K562 (cell line): ENCODE measurements around the gene FTSJ1. TPM values are rescaled to one million over a fixed set of nuclear protein-coding genes. Genes with fewer than 3 reads are reported as not detected.

Experiments used
- ADNP ChIP-seq: fragments of 200-800 bp; sonication (Bioruptor generic); IDR thresholded peaks from 2 replicates; pipeline ENCODE4 v1.6.1; 2016; ENCODE audit warnings: missing genetic modification characterization, missing compliant biosample characterization
- BCL6 ChIP-seq: fragments of 250-450 bp; sonication (Bioruptor Pico); IDR thresholded peaks from 2 replicates; pipeline ENCODE4 v1.4.0; 2020
- CEBPG ChIP-seq, 3 experiments: fragments of 200-800 bp in 1 of 3; sonication (Bioruptor generic) in 1 of 3; sonication (generic) in 1 of 3; formaldehyde crosslinking in 1 of 3; IDR thresholded peaks in 2 of 3; conservative IDR thresholded peaks in 1 of 3; 2 replicates each; pipeline versions ENCODE4 v1.6.1 to v1.8.0; 2016 to 2022; ENCODE audit warnings: missing compliant biosample characterization in 2 of 3, missing genetic modification characterization in 2 of 3, mild to moderate bottlenecking in 1 of 3, missing genetic modification reagents in 1 of 3
- CHCHD3 ChIP-seq: fragments of 250-450 bp; sonication (Bioruptor Pico); IDR thresholded peaks from 2 replicates; pipeline ENCODE4 v2.1.2; 2022; ENCODE audit warnings: mild to moderate bottlenecking
- CHD1 ChIP-seq: fragments of 200-600 bp; sonication (generic); IDR thresholded peaks from one replicate; pipeline ENCODE4 v1.6.1; 2012; ENCODE audit warnings: mild to moderate bottlenecking, moderate library complexity, low read length, inconsistent platforms
- CTBP1 ChIP-seq: fragments of 450-650 bp; IDR thresholded peaks from 2 replicates; pipeline ENCODE4 v1.6.1; 2016; ENCODE audit warnings: borderline replicate concordance
- GABPB1 ChIP-seq: sonication (generic); formaldehyde crosslinking; IDR thresholded peaks from 2 replicates; pipeline ENCODE4 v1.8.0; 2022; ENCODE audit warnings: mild to moderate bottlenecking, missing genetic modification reagents
- GATAD2A ChIP-seq: fragments of 450-650 bp; IDR thresholded peaks from 2 replicates; pipeline ENCODE4 v1.6.1; 2017
- MIER1 ChIP-seq: fragments of 450-650 bp; IDR thresholded peaks from 2 replicates; pipeline ENCODE4 v1.6.1; 2016; ENCODE audit warnings: antibody characterized with exemption, mild to moderate bottlenecking, low read depth
- MYC ChIP-seq, 2 experiments: fragments of 250-450 bp in 1 of 2; sonication (Bioruptor Pico) in 1 of 2; IDR thresholded peaks; 2 replicates each; pipeline versions ENCODE4 v1.5.1 to v1.6.1; 2012 to 2021; ENCODE audit warnings: low read depth in 2 of 2, borderline replicate concordance in 1 of 2, improper control_type of control experiment in 1 of 2, low read length in 1 of 2, mild to moderate bottlenecking in 1 of 2, moderate library complexity in 1 of 2
- NFE2L1 ChIP-seq: fragments of 450-650 bp; IDR thresholded peaks from 2 replicates; pipeline ENCODE4 v1.6.1; 2016; ENCODE audit warnings: missing genetic modification characterization, low read depth, mild to moderate bottlenecking, missing compliant biosample characterization, moderate library complexity, borderline replicate concordance
- NR2F6 ChIP-seq: fragments of 450-650 bp; formaldehyde crosslinking; IDR thresholded peaks from 2 replicates; pipeline ENCODE4 v1.4.0; 2020; ENCODE audit warnings: mild to moderate bottlenecking
- PCBP2 ChIP-seq: fragments of 200-400 bp; formaldehyde crosslinking; IDR thresholded peaks from 2 replicates; pipeline ENCODE4 v1.6.1; 2018; ENCODE audit warnings: low read length, low read depth, mild to moderate bottlenecking, moderate library complexity; ENCODE audit not compliant: poor library complexity, severe bottlenecking
- SUPT5H ChIP-seq: fragments of 450-650 bp; IDR thresholded peaks from 2 replicates; pipeline ENCODE4 v1.6.1; 2016
- TEAD1 ChIP-seq, 2 experiments: fragments of 450-650 bp in 1 of 2; sonication (generic) in 1 of 2; formaldehyde crosslinking; IDR thresholded peaks; 2 replicates each; pipeline versions ENCODE4 v1.4.0 to v1.8.0; 2020 to 2022; ENCODE audit warnings: mild to moderate bottlenecking in 2 of 2, missing genetic modification reagents in 1 of 2
- U2AF1 ChIP-seq: fragments of 200-400 bp; formaldehyde crosslinking; optimal IDR thresholded peaks from 2 replicates; pipeline ENCODE3; 2017; ENCODE audit warnings: mild to moderate bottlenecking, low read depth, low read length, moderate library complexity
- ZNF12 ChIP-seq: sonication (generic); formaldehyde crosslinking; IDR thresholded peaks from 2 replicates; pipeline ENCODE4 v1.4.0; 2020; ENCODE audit warnings: mild to moderate bottlenecking, missing genetic modification reagents
- ZNF146 ChIP-seq: IDR thresholded peaks from one replicate; pipeline ENCODE4 v1.6.1; 2018; ENCODE audit warnings: missing compliant biosample characterization; ENCODE audit not compliant: unreplicated experiment
- ZNF197 ChIP-seq: fragments of 200-800 bp; sonication (Bioruptor generic); IDR thresholded peaks from 2 replicates; pipeline ENCODE4 v1.6.1; 2016; ENCODE audit warnings: low read depth, missing genetic modification characterization, missing compliant biosample characterization
- ZNF24 ChIP-seq: fragments of 450-650 bp; IDR thresholded peaks from 2 replicates; pipeline ENCODE4 v1.6.1; 2016
- ZNF316 ChIP-seq: fragments of 450-650 bp; IDR thresholded peaks from 2 replicates; pipeline ENCODE4 v1.6.1; 2016
- ZNF507 ChIP-seq: conservative IDR thresholded peaks from 2 replicates; pipeline ENCODE4 v1.6.1; 2017; ENCODE audit warnings: missing genetic modification characterization, missing compliant biosample characterization
- ZNF561 ChIP-seq: fragments of 450-650 bp; formaldehyde crosslinking; conservative IDR thresholded peaks from 2 replicates; pipeline ENCODE4 v1.4.0; 2020; ENCODE audit warnings: mild to moderate bottlenecking, moderate library complexity
- ZNF695 ChIP-seq: fragments of 450-650 bp; formaldehyde crosslinking; IDR thresholded peaks from 2 replicates; pipeline ENCODE4 v1.4.0; 2020; ENCODE audit warnings: mild to moderate bottlenecking, moderate library complexity
- ZNF778 ChIP-seq: fragments of 450-650 bp; formaldehyde crosslinking; IDR thresholded peaks from 2 replicates; pipeline ENCODE4 v1.4.0; 2020; ENCODE audit warnings: mild to moderate bottlenecking, moderate library complexity
- ZNF830 ChIP-seq: fragments of 250-450 bp; sonication (Bioruptor Pico); IDR thresholded peaks from 2 replicates; pipeline ENCODE4 v1.5.0; 2021; ENCODE audit warnings: mild to moderate bottlenecking
- polyA plus RNA-seq, 8 experiments: library from polyadenylated mRNA; depleted of rRNA in 4 of 8; stranded (reverse) in 5 of 8; unstranded in 3 of 8; fragments of >200 nt; fragmentation: Nextera tagmentation in 2 of 8; fragmentation: Illumina TruSeq in 1 of 8; extraction: Ambion mirVana in 2 of 8; extraction: Trizol in 1 of 8; gene quantifications; 2 replicates each; pipeline versions ENCODE4 v1.2.1 to v1.2.3, GENCODE V29; 2011 to 2014; ENCODE audit warnings: inconsistent platforms in 1 of 8, missing spikeins in 1 of 8
- total RNA-seq, 7 experiments: library from RNA; depleted of rRNA in 6 of 7; stranded (reverse); fragments of >200 nt in 6 of 7; fragmentation: Illumina TruSeq in 2 of 7; extraction: Trizol in 2 of 7; gene quantifications; 2 replicates each; pipeline versions ENCODE4 v1.2.1 to v1.2.3, GENCODE V29; 2011 to 2021; ENCODE audit warnings: low replicate concordance in 1 of 7
- TF ChIP-seq, protein P1 (sequence below): fragments of 450-650 bp; IDR thresholded peaks from 2 replicates; pipeline ENCODE4 v1.6.1; 2016; ENCODE audit warnings: borderline replicate concordance
- TF ChIP-seq, protein P2 (sequence below): sonication (generic); formaldehyde crosslinking; IDR thresholded peaks from 2 replicates; pipeline ENCODE4 v1.8.0; 2022; ENCODE audit warnings: mild to moderate bottlenecking, missing genetic modification reagents, borderline replicate concordance

FTSJ1 gene
- total and polyA plus RNA-seq, 9 of the 15 experiments (the other 6 are each of a cell fraction or from before 2014, with no cell fraction given), result 12.2 to 95.6 (median 71.6) TPM

DNA sequence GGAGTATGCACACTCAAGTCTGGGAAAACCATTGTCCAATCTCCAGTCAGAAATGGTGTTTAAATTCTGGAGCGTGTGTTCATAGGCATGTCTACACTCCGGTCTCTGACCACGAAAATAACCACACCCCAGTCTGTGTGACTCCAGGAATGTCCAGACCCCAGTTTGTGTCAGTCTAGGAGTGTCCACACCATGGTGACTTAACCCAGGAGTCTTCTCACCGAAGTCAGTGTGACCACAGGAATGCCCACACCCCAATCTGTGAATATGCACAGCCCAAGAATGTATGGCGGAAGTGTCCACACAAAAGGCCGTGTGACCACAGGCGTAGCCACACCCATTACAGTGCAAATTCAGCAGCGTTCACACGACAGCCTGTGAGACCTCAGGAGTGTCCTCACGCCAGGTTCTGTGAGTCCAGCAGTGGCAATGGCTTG is 11.4 kb downstream of the FTSJ1 start (continued):
- TF ChIP-seq, protein P1, sequence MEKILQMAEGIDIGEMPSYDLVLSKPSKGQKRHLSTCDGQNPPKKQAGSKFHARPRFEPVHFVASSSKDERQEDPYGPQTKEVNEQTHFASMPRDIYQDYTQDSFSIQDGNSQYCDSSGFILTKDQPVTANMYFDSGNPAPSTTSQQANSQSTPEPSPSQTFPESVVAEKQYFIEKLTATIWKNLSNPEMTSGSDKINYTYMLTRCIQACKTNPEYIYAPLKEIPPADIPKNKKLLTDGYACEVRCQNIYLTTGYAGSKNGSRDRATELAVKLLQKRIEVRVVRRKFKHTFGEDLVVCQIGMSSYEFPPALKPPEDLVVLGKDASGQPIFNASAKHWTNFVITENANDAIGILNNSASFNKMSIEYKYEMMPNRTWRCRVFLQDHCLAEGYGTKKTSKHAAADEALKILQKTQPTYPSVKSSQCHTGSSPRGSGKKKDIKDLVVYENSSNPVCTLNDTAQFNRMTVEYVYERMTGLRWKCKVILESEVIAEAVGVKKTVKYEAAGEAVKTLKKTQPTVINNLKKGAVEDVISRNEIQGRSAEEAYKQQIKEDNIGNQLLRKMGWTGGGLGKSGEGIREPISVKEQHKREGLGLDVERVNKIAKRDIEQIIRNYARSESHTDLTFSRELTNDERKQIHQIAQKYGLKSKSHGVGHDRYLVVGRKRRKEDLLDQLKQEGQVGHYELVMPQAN, result no peak
- TF ChIP-seq ZNF778 (no peak), CTBP1 (peak; percentile 23; the same call in 1 of the 2 replicates), ZNF561 (CRISPR knock-in tag) (no peak), U2AF1 (no peak), ZNF695 (CRISPR knock-in tag) (no peak), MIER1 (no peak), ZNF146 (CRISPR knock-in tag) (no peak), ZNF197 (no peak), PCBP2 (no peak), TEAD1 (CRISPR knock-in tag; IDR thresholded peaks at IDR 0.05) (peak; percentile 92 to 99), GABPB1 (CRISPR knock-in tag) (peak; percentile 22; the same call in 1 of the 2 replicates), MYC (IDR thresholded peaks at IDR 0.05; ENCODE audit: low read depth, low read length) (0 out of 2 replicates have a peak, but pooled peaks have one; percentile 17), MYC (CRISPR knock-in tag; IDR thresholded peaks at IDR 0.05; ENCODE audit: borderline replicate concordance, low read depth) (no peak), ZNF830 (CRISPR knock-in tag) (no peak), NFE2L1 (no peak), ZNF507 (tag) (no peak), ZNF24 (no peak), BCL6 (CRISPR knock-in tag) (no peak), GATAD2A (no peak), NR2F6 (CRISPR knock-in tag) (no peak), CHCHD3 (CRISPR knock-in tag) (no peak), CHD1 (no peak), ZNF12 (CRISPR knock-in tag) (no peak), ZNF316 (no peak), ADNP (tag) (no peak), CEBPG (CRISPR knock-in tag; IDR thresholded peaks at IDR 0.05) (no peak), CEBPG (tag; conservative IDR thresholded peaks at IDR 0.05 in 1 of 2, IDR thresholded peaks at IDR 0.05 in 1 of 2) (no peak), SUPT5H (no peak)
- TF ChIP-seq, protein P2, sequence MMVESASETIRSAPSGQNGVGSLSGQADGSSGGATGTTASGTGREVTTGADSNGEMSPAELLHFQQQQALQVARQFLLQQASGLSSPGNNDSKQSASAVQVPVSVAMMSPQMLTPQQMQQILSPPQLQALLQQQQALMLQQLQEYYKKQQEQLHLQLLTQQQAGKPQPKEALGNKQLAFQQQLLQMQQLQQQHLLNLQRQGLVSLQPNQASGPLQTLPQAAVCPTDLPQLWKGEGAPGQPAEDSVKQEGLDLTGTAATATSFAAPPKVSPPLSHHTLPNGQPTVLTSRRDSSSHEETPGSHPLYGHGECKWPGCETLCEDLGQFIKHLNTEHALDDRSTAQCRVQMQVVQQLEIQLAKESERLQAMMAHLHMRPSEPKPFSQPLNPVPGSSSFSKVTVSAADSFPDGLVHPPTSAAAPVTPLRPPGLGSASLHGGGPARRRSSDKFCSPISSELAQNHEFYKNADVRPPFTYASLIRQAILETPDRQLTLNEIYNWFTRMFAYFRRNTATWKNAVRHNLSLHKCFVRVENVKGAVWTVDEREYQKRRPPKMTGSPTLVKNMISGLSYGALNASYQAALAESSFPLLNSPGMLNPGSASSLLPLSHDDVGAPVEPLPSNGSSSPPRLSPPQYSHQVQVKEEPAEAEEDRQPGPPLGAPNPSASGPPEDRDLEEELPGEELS (CRISPR knock-in tag), result no peak
